ENCODE results near the gene THRAP3.

The THRAP3 gene

GRCh38 chr1:36320291-36320761, 96.1 kb downstream of the THRAP3 start:
- no peaks in the 10 kb centered on the region for H3K36me3 ChIP-seq
- H3K27me3 ChIP-seq (ENCODE audit: insufficient read depth, low read depth, severe bottlenecking): no peaks in the 10 kb centered on the region
- H3K27ac ChIP-seq: no peak overlapping the region
- no peak for DNase-seq
- no peak for TF ChIP-seq CTCF (IDR thresholded peaks at IDR 0.05; ENCODE audit: low read depth, low read length)
- H3K9me3 ChIP-seq (ENCODE audit: severe bottlenecking): no peaks in the 10 kb centered on the region
- no peak overlapping the region for H3K4me3 ChIP-seq (ENCODE audit: low read depth, low read length)

GRCh38 chr1:36320767-36321118, 96.5 kb downstream of the THRAP3 start:
- no peaks in the 10 kb centered on the region for H3K27me3 ChIP-seq (ENCODE audit: insufficient read depth, low read depth, severe bottlenecking)
- no peak for DNase-seq
- no peak for TF ChIP-seq CTCF (IDR thresholded peaks at IDR 0.05; ENCODE audit: low read depth, low read length)
- H3K36me3 ChIP-seq: no peaks in the 10 kb centered on the region
- H3K9me3 ChIP-seq (ENCODE audit: severe bottlenecking): no peaks in the 10 kb centered on the region
- no peak overlapping the region for H3K4me3 ChIP-seq (ENCODE audit: low read depth, low read length)
- H3K27ac ChIP-seq: no peak overlapping the region

- no peak for TF ChIP-seq CTCF (IDR thresholded peaks at IDR 0.05; ENCODE audit: low read depth, low read length)
- no peak overlapping the region for H3K4me3 ChIP-seq (ENCODE audit: low read depth, low read length)
Observed at GRCh38 chr1:36321119-36321951, 97.1 kb downstream of the THRAP3 start.

GRCh38 chr1:36322041-36322785, 98.0 kb downstream of the THRAP3 start:
- no peak for TF ChIP-seq CTCF (IDR thresholded peaks at IDR 0.05; ENCODE audit: low read depth, low read length)
- no peak for DNase-seq
- Histone ChIP-seq H3K27me3 (ENCODE audit: insufficient read depth, low read depth, severe bottlenecking) (no peaks in the 10 kb centered on the region), H3K4me3 (ENCODE audit: low read depth, low read length) (no peak overlapping the region), H3K27ac (no peak overlapping the region), H3K9me3 (ENCODE audit: severe bottlenecking) (no peaks in the 10 kb centered on the region), H3K36me3 (no peaks in the 10 kb centered on the region)

More at GRCh38 chr1:36321119-36321951, 97.1 kb downstream of the THRAP3 start:
- no peaks in the 10 kb centered on the region for H3K36me3 ChIP-seq
- DNase-seq: no peak
- no peaks in the 10 kb centered on the region for H3K9me3 ChIP-seq (ENCODE audit: severe bottlenecking)
- no peaks in the 10 kb centered on the region for H3K27me3 ChIP-seq (ENCODE audit: insufficient read depth, low read depth, severe bottlenecking)
- H3K27ac ChIP-seq: no peak overlapping the region

GRCh38 chr1:36322786-36323635, 98.8 kb downstream of the THRAP3 start:
- no peak overlapping the region for H3K27ac ChIP-seq
- no peaks in the 10 kb centered on the region for H3K36me3 ChIP-seq
- H3K9me3 ChIP-seq (ENCODE audit: severe bottlenecking): no peaks in the 10 kb centered on the region
- H3K4me3 ChIP-seq (ENCODE audit: low read depth, low read length): peak overlapping the region; percentile 37
- DNase-seq: no peak
- no peak for TF ChIP-seq CTCF (IDR thresholded peaks at IDR 0.05; ENCODE audit: low read depth, low read length)
- H3K27me3 ChIP-seq (ENCODE audit: insufficient read depth, low read depth, severe bottlenecking): no peaks in the 10 kb centered on the region
